Stimulated activated CD8-positive, alpha-beta memory T cell treated with anti-CD3 and anti-CD28 coated beads, Interleukin-4, amount 100 ng/mL, for 1 hour (primary cell): ENCODE results near the gene EPS8L1.
A peak's percentile ranks its signal among the peaks of the same experiment; 100 is the strongest.
"Not testable (repeated sequence)": the region's sequence is repeated elsewhere in the genome, so short reads cannot be mapped to it uniquely, and the experiment has no call there.

Experiments used
- DNase-seq, 2 donors: peaks; one replicate each; pipeline ENCODE4 v3.0.0-alpha.2; 2020; ENCODE audit warnings: low read depth in 2 of 2, low spot score in 1 of 2

Gene EPS8L1

DNA sequence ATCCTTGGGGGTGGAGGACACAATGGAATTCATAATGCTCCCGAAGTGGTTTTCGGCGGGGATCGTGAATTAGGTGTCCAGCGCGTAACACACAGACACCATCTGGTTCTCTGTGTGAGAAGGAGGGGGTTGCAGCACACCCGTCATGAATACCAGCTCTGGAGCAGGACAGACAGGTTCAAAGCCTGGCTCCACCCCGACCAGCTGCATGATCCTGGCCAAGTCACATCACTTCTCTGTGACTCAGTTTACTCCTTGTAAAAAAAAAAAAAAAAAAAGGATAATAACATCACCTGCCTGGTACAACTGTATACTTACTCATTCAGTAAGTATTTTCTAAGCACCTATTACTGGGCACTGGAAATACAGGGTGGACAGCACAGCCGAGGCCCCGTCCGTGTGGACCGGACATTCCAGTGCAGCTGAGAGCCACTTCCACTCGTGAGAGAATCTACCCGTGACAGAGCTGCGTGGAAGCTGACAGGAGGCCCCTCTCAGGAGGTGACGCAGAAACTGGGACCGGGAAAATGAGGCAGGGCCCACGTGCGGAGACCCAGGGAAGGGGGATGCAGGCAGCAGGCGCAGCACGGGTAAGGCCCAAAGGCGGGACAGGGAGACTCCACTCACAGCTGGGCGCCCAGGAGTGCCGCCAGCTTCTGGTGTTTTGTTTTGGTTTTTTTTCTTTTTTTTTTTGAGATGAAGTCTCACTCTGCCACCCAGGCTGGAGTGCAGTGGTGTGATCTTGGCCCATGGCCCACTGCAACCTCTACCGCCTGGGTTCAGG, 24.7 kb upstream of the EPS8L1 start:
- DNase-seq, result no peak

- no peak for DNase-seq
Measured at GRCh38 chr19:55053735-55054134, 21.9 kb upstream of the EPS8L1 start.

DNA sequence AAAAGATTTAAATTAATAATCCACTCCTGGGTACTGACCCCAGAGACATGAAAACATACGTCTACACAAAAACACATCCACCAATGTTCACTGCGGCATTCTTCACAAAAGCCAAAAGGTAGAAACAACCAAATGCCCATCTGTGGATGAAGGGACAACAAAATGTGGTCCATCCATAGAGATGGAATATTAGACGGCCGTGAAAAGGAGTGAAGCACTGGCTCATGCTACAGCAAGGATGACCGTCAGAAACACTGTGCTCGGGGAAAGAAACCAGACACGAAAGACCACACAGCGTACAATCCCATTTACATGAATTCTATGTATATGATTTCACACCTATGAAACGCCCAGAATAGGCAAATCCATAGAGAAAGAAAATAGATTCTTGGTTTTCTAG, 18.8 kb upstream of the EPS8L1 start:
- no peak for DNase-seq

DNA sequence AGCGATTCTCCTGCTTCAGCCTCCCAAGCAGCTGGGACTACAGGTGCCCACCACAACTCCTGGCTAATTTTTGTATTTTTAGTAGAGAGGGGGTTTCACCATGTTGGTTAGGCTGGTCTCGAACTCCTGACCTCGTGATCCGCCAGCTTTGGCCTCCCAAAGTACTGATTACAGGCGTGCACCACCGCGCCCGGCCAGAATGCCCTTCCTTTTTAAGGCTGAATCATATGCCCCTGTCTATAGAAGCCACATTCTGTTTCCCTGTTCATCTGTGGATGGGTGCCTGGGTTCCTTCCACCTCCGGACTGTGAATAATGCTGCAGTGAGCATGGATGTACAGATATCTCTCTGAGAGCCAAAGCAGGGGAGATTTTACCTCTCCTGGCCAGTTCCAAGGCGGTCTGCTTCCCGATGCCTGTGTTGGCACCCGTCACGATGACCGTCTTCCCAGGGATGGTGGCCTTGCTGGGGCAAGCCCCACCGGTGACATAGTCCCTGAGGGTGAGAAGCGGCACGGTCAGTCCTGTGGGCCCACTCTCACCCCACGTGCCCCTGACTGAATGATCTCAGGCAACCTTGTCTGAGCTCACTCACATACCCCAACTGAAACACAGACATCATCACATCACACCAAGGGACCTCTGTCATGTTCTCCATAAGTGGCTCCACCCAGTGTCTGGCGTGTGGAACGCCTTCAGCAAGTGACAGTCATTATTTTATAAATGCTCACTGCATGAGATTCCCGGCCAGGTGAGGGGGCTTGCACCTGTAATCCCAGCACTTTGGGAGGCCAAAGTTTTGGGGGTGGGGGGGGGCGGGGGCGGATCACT, 16.7 kb upstream of the EPS8L1 start:
- DNase-seq, result no peak

DNA sequence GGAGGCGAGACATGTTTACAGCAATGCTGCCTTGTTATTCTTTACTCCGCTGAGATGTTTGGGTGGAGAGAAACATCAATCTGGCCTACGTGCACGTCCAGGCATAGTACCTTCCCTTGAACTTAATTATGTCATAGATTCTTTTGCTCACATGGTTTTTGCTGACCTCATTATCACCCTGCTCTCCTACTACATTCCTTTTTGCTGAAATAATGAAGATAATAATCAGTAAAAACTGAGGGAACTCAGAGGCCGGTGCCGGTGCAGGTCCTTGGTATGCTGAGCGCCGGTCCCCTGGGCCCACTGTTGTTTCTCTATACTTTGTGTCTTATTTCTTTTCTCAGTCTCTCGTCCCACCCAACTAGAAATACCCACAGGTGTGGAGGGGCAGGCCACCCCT, 15.4 kb upstream of the EPS8L1 start:
- not testable (repeated sequence) for DNase-seq

DNA sequence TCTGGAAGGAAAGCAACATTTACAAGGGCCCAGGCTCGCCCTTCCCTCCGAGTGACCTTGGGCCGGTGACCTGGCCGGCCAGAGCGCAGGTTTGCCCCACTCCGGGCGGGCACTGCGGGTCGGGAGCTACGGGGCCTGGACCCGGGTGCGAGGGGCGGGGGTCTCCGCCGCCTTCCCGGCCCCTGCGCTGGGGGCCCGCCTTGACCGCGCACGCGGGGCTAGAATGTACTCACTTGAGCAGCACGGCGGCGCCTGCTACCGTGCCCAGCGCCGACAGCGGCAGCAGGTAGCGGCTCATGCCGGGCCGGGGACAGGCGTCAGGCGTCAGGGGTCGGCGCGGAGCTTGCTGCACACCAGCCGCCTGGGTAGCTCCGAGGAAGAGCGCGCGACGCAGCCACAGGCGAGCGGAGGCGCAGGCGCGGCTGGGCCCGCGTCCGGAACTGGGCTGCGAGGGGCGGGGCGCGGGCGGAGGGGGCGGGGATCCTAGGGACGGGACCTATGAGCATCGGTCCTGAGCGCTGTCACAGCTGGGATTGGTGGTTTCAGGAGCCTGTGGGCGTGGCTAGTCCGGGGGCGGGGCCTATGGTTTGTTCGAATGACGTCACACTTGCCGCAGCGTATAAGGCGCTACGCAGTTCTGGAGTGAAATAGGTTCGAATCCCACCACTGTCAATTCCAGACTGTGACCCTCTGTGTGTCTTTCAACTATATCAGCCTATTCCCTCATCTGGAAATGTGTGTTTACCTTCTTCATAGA, 12.8 kb upstream of the EPS8L1 start, which contains the start of gene RDH13:
Gene RDH13 (minus strand): TSS at position 414 of the 757 bp plus-strand sequence. CDS start 116 bp downstream, at position 298.
- peak; percentile 95 to 97 for DNase-seq

- DNase-seq, result no peak
Measured at GRCh38 chr19:55063492-55063843, 12.2 kb upstream of the EPS8L1 start.

DNA sequence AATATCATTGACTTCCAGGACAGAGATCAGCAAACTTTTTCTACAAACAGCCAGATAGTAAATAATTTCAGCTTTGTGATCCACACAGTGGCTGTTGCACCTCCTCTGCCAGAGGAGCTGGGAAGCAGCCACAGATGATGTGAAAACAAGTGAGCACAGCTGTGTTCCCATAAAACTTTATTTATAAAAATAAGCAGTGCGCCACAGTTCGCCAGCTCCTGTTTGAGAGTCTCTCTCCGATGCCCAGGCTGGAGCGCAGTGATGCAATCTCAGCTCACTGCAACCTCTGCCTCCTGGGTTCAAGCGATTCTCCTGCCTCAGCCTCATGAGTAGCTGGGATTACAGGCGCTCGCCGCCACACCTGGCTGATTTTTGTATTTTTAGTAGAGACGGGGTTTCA, 10.2 kb upstream of the EPS8L1 start:
- not testable (repeated sequence) for DNase-seq

DNA sequence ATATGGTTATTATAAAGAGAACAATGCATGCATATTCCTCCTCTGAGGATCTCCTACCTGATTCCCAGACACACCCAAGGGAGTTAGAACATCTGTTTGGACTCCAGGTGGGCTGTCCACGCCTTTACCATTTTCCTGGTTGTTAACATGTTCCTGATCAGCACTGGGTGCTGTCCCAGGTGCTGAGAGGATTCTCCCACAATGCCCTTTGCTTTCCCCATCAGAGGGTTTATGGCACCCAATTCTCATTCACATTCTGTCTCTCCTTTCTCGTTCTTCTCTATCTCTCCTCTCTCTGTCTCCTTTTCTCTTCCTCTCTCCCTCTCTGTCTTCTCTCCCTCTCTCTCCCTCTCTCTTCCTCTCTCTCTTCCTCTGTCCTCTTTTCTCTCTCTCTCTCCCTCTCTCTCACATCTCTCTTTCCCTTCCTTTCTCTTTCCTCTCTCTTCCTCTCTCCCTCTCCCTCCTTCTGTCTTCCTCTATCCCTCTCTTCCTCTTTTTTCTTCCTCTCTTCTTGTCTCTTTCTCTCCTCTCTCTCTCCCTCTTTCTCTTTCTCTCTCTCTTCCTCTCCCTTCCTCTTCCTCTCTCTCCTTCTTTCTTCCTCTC, 9.5 kb upstream of the EPS8L1 start:
- DNase-seq, result no peak

- DNase-seq, result no peak
Measured at GRCh38 chr19:55067869-55068268, 7.8 kb upstream of the EPS8L1 start.

DNA sequence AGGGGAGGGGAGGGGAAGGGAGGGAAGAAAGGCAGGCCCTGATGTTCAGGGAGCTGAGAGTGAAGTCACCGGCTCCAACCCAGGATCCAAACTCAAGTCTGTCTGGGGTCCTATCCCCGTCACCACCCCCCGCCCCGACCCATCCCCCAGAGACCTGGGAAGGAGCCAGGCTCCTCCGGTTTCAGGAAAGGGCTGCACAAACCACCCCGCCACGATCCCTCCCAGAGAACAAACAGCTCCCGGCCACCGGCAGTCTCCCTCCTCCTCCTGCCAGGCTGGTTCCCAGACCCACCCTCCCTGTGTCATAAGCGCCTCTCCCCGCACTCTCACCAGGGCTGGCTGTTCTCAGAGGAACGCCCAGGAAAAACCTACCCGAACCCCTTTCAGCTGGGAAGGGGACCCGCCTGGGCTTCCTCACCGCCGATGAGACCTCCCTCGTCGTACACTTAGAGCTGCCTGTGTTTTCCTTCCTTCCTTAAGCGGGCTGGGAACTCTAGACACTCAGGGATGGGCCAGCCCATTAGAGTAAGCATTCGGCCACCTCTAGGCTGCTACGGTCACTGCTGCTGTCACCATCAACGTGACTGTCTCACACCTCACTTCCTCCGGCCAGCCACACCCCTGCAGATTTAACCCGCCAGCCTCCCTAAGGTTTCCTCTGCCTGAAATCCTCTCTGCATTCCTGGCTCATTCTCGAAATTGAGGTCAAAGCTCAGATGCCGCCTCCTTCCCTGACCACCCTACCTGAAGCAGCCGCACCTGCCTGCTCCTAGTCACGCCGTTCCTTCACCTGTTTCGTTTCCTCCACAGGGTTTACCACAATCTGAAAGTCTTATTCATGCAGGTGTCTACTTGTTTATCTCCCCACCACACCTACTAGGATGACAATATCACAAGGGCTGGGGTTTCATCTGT, 6.5 kb upstream of the EPS8L1 start:
- DNase-seq, result no peak

GRCh38 chr19:55069865-55070197, 5.8 kb upstream of the EPS8L1 start:
- no peak for DNase-seq

- no peak for DNase-seq
Measured at GRCh38 chr19:55070466-55071128, 5.1 kb upstream of the EPS8L1 start.

DNA sequence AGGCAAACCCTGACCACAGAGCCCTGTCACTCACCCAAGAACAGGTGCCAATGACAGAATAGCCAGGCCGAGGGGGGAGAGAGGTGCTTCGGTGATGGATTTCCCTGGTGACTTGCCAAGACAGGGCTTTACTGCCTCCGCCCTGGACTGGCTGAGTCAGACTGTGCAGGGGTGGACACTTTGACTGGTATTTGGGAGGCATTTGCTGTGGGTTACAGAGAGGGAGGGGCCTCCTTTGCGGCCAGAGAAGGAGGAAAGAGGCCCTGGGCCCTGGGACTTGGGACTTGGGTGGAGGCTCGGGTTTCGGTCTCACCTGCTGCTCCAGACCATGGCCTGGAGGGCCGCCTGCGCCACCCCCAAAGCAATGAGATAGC, 4.6 kb upstream of the EPS8L1 start:
- DNase-seq, result no peak

DNA sequence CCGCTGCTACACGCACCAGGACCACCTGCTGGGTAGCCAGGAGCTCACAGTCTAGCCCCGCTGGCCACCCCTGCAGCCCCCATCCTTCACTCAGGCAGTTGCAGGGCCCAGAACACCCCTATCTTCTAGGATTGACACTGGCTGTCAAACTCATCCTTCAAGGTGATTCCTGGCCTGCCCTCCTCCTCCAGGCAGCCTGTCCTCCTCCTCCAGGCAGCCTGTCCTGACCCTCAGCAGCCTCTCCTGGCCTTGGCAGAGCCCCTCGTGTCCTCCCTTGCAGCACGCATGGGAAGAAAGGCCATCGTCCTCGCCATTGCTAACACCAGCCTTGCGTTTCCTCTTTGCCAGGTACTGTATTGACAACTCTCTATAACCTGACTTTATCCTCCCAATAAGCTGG, 3.8 kb upstream of the EPS8L1 start:
- DNase-seq, result no peak

DNA sequence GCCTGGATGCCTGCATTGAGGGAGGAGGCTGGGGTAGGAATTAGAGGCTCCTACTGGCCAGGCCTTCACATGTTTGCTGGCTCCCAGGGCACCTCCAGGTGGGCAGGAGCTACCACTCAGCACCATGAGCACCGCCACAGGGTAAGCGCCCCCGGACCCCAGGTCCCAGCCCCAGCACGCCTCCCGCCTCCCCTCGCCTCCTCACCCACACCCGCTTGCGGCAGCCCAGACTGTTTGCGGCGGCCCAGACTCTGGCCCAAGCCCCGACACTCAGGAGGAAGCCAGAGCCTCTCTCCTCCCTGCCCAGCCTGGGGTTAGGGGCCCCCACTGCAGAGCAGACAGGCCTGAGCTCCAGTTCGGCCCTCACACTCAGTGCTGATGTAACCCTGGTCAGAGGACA, 652 bp downstream of the EPS8L1 start:
- DNase-seq, result no peak

- DNase-seq, result no peak
Measured at GRCh38 chr19:55077106-55077505, 1.4 kb downstream of the EPS8L1 start.

DNA sequence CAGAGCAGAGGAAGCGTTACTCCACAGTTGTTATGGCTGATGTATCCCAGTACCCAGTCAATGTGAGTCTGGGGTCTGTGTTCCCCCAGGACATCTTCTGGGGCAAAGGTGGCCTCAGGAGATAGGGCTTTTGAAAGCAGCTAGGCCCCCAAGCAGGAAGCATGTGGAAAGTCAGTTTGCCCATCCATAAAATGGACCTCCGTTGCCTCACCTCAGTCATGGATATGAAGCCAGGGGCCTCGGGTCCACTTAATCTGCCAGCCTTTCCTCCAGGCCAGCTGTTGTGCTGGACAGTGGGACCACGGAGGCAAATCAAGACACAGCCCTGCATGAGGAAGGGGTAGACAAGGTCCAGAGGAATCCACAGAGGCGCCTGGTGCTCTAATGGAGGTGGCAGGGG, 3.3 kb downstream of the EPS8L1 start:
- no peak for DNase-seq

- DNase-seq, result no peak
Measured at GRCh38 chr19:55079400-55080038, 3.9 kb downstream of the EPS8L1 start.
